ENCODE data around the gene POLA2.

DNA sequence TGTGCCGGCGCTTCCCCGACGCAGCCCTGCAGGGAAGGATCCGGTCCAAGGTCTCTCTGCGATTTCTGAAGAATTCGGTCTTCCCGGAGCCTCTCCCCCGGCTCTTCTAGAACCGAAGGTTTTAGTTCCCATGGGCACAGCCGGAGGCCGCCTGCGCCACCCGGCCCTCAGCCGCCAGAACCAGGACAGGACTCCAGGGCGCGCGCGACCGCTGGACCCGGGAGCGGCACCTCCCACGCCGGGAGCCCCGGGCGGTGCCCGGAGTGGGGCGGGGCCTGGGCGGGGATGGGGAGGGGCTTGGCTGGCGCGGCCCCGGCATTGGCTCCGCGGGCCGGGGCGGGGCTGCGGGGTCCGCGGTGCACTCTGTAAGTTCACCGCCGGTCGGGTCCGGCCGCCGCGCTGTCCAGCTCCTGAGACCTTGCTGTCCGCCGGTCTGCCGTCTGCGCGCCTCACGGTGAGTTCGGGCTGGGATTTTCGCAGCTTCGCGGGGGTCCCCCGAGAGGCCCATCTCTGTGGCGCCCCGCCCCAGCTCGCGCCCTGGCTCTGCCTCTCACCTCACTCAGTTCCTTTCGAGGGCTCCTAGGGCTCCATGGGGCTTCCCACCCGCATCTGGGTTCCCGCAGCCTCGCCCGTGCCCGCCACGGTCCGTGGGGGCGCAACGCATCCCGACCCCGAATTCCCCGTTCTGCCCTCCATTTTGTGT lies 52.9 kb downstream of the POLA2 start, which contains the start of gene CDC42EP2:
- no peak for TF ChIP-seq FOXM1 (IDR thresholded peaks at IDR 0.05; ENCODE audit: borderline replicate concordance)
- no peak for TF ChIP-seq NFRKB (IDR thresholded peaks at IDR 0.05)
- TF ChIP-seq L3MBTL2 (conservative IDR thresholded peaks at IDR 0.05): no peak
- TF ChIP-seq BHLHE40 (IDR thresholded peaks at IDR 0.05; ENCODE audit: borderline replicate concordance): no peak
- TF ChIP-seq FOXK2 (IDR thresholded peaks at IDR 0.05): no peak
- no peak for TF ChIP-seq ELF4 (IDR thresholded peaks at IDR 0.05)
- TF ChIP-seq SP1 (IDR thresholded peaks at IDR 0.05): no peak
- no peak for TF ChIP-seq SUZ12 (IDR thresholded peaks at IDR 0.05)
- no peak for TF ChIP-seq PKNOX1 (IDR thresholded peaks at IDR 0.05)
